ENCODE results near the gene DCLK3.

DCLK3 gene, protein sequence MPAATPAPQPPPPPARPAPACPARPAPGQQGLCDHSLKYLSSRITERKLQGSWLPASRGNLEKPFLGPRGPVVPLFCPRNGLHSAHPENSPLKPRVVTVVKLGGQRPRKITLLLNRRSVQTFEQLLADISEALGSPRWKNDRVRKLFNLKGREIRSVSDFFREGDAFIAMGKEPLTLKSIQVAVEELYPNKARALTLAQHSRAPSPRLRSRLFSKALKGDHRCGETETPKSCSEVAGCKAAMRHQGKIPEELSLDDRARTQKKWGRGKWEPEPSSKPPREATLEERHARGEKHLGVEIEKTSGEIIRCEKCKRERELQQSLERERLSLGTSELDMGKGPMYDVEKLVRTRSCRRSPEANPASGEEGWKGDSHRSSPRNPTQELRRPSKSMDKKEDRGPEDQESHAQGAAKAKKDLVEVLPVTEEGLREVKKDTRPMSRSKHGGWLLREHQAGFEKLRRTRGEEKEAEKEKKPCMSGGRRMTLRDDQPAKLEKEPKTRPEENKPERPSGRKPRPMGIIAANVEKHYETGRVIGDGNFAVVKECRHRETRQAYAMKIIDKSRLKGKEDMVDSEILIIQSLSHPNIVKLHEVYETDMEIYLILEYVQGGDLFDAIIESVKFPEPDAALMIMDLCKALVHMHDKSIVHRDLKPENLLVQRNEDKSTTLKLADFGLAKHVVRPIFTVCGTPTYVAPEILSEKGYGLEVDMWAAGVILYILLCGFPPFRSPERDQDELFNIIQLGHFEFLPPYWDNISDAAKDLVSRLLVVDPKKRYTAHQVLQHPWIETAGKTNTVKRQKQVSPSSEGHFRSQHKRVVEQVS

DNA sequence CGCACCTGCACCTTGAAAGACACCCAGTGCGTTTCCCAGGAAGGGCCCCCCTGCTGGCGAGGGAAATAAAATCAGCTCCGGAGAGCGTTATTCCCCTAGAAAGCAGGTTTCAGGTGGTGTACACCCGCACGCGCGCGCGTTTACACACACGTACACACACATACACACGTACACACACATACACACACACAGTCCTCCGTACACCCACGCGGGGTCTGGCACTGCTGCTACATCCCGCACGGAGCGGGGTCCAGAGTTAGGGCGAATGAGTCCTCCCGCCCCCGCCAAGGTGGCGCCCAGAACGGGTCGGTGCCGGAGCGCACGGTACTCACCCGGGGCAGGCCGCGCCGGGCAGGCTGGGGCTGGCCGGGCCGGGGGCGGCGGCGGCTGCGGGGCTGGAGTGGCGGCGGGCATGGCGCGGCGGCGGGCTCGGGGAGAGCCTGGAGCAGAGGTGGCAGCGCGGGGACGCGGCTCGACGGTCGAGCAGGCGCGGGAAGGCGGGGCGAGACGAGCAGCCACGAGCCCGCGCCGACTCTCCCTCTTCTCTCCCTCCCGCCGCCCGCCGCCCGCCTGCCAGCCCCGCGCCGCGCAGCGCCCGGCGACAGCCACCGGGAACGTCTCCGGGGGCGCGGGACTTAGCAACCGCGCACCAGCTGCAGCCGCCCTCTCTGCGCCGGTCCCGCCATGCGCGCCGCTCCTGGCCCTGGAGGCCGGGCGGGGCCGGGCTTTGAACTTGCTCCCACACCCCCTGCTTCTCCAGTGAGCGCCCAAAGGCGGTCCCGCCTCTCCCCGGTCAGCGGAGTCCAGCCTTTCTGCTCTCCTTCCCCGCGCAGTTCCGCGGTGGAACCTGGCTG lies at the start of gene DCLK3:
Gene DCLK3, minus strand, starts transcription at position 704 of the 854 bp plus-strand sequence. Its CDS starts 290 bp downstream, at position 414.
- Histone ChIP-seq H3K27ac (ENCODE audit: low read depth, low read length, poor library complexity, severe bottlenecking) (no peak within 1 kb of the TSS), H2AFZ (ENCODE audit: low read length) (no peak within 1 kb of the TSS), H3K9me2 (ENCODE audit: low read depth, low read length) (no peaks in the 10 kb centered on the region), H3K4me3 (ENCODE audit: low read depth, low read length, poor library complexity, severe bottlenecking) (no peak within 1 kb of the TSS), H3K9me3 (ENCODE audit: low read length) (no peaks in the 10 kb centered on the region), H3K4me1 (ENCODE audit: insufficient read depth, low read length, severe bottlenecking) (no peaks in the 10 kb centered on the region), H4K20me1 (ENCODE audit: insufficient read depth, low read length) (no peaks in the 10 kb centered on the region), H3K4me2 (ENCODE audit: low read length) (no peak within 1 kb of the TSS), H3K27me3 (ENCODE audit: insufficient read depth, low read length) (no peaks in the 10 kb centered on the region; the same call in 1 of the 2 replicates), H3K9ac (ENCODE audit: low read length) (no peak within 1 kb of the TSS), H3K36me3 (ENCODE audit: insufficient read depth, low read length) (no peaks in the 10 kb centered on the region), H3K79me2 (ENCODE audit: insufficient read depth, low read length) (no peaks in the 10 kb centered on the region), H3F3A (ENCODE audit: insufficient read depth, low read length) (no peaks in the 10 kb centered on the region)
- TF ChIP-seq, protein P1, sequence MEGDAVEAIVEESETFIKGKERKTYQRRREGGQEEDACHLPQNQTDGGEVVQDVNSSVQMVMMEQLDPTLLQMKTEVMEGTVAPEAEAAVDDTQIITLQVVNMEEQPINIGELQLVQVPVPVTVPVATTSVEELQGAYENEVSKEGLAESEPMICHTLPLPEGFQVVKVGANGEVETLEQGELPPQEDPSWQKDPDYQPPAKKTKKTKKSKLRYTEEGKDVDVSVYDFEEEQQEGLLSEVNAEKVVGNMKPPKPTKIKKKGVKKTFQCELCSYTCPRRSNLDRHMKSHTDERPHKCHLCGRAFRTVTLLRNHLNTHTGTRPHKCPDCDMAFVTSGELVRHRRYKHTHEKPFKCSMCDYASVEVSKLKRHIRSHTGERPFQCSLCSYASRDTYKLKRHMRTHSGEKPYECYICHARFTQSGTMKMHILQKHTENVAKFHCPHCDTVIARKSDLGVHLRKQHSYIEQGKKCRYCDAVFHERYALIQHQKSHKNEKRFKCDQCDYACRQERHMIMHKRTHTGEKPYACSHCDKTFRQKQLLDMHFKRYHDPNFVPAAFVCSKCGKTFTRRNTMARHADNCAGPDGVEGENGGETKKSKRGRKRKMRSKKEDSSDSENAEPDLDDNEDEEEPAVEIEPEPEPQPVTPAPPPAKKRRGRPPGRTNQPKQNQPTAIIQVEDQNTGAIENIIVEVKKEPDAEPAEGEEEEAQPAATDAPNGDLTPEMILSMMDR (IDR thresholded peaks at IDR 0.05; ENCODE audit: low read length) = no peak
- TF ChIP-seq EZH2 (IDR thresholded peaks at IDR 0.05; ENCODE audit: borderline replicate concordance, low read length) = no peak

DNA sequence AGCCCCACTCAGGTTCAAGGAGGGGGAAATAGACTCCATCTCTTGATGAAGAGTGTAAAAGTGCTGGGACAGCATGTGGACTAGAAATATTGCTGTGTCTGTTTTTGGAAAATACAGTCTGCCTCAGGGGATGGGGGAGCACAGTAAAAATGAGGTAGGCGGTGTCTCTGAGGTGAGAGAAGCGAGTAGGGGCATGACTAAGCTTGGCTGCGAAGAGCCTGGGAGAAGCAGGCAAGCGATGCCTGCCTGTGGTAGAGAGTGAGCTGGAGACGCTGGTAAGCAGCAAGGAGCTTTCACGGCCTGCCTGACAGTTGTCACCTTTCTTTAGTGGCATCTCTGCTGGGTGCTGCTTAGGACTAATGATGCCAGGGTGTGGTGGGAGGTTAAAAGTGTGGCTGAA lies 49.0 kb upstream of the DCLK3 start:
- Histone ChIP-seq H3K4me2 (ENCODE audit: low read length) (no peak overlapping the region), H3K9me3 (ENCODE audit: low read length) (no peaks in the 10 kb centered on the region), H3K27me3 (ENCODE audit: insufficient read depth, low read length) (no peaks in the 10 kb centered on the region), H3K9me2 (ENCODE audit: low read depth, low read length) (no peaks in the 10 kb centered on the region), H3K36me3 (ENCODE audit: insufficient read depth, low read length) (no peaks in the 10 kb centered on the region), H3K79me2 (ENCODE audit: insufficient read depth, low read length) (no peaks in the 10 kb centered on the region), H3K4me3 (ENCODE audit: low read depth, low read length, poor library complexity, severe bottlenecking) (no peak overlapping the region), H2AFZ (ENCODE audit: low read length) (no peak overlapping the region), H3K9ac (ENCODE audit: low read length) (no peak overlapping the region), H3K27ac (ENCODE audit: low read depth, low read length, poor library complexity, severe bottlenecking) (no peak overlapping the region), H3F3A (ENCODE audit: insufficient read depth, low read length) (no peaks in the 10 kb centered on the region), H4K20me1 (ENCODE audit: insufficient read depth, low read length) (no peaks in the 10 kb centered on the region), H3K4me1 (ENCODE audit: insufficient read depth, low read length, severe bottlenecking) (no peaks in the 10 kb centered on the region)
- TF ChIP-seq EZH2 (IDR thresholded peaks at IDR 0.05; ENCODE audit: borderline replicate concordance, low read length) = no peak
- TF ChIP-seq, protein P1 (IDR thresholded peaks at IDR 0.05; ENCODE audit: low read length) = no peak

DNA sequence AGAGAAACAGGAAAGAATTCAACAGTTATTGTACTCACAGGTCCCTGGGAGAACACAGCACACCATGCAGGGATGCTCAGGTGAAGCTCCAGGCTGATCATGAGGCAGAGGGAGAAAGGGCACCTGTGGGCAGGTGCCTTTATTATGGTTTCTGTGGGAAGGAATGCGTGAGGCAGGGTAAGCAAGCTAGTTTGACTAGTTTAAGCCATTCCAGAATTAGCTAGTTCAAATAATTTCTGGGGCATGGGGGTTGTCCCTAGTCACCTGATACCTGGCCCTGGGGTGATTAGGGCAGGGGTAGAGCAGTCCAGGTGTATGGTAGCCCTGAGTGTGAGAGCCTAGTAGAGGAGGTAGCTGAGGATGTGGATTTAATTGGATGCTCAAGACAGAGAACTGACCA lies 47.9 kb upstream of the DCLK3 start:
- H3K9ac ChIP-seq (ENCODE audit: low read length) = no peak overlapping the region
- no peak overlapping the region for H3K4me2 ChIP-seq (ENCODE audit: low read length)
- H3K9me2 ChIP-seq (ENCODE audit: low read depth, low read length) = no peaks in the 10 kb centered on the region
- H3K9me3 ChIP-seq (ENCODE audit: low read length) = no peaks in the 10 kb centered on the region
- H3K27ac ChIP-seq (ENCODE audit: low read depth, low read length, poor library complexity, severe bottlenecking) = no peak overlapping the region
- H3K79me2 ChIP-seq (ENCODE audit: insufficient read depth, low read length) = no peaks in the 10 kb centered on the region
- no peaks in the 10 kb centered on the region for H3F3A ChIP-seq (ENCODE audit: insufficient read depth, low read length)
- no peaks in the 10 kb centered on the region for H3K36me3 ChIP-seq (ENCODE audit: insufficient read depth, low read length)
- no peak overlapping the region for H3K4me3 ChIP-seq (ENCODE audit: low read depth, low read length, poor library complexity, severe bottlenecking)
- H2AFZ ChIP-seq (ENCODE audit: low read length) = no peak overlapping the region
- no peaks in the 10 kb centered on the region for H4K20me1 ChIP-seq (ENCODE audit: insufficient read depth, low read length)
- no peaks in the 10 kb centered on the region for H3K4me1 ChIP-seq (ENCODE audit: insufficient read depth, low read length, severe bottlenecking)
- no peak for TF ChIP-seq EZH2 (IDR thresholded peaks at IDR 0.05; ENCODE audit: borderline replicate concordance, low read length)
- TF ChIP-seq, protein P1 (IDR thresholded peaks at IDR 0.05; ENCODE audit: low read length) = no peak
- H3K27me3 ChIP-seq (ENCODE audit: insufficient read depth, low read length) = no peaks in the 10 kb centered on the region

Data from OCI-LY1 (cell line).